GM04503 (cell line): Measurements from ENCODE around the gene NCKAP5.
A peak's percentile ranks its signal among the peaks of the same experiment; 100 is the strongest.
"Not testable (repeated sequence)": the region's sequence is repeated elsewhere in the genome, so short reads cannot be mapped to it uniquely, and the experiment has no call there.

Experiments used
- DNase-seq: peaks from one replicate; pipeline ENCODE4 v3.0.0-alpha.2; 2012; ENCODE audit warnings: low read depth

NCKAP5 gene

GRCh38 chr2:133497270-133497893 is 70.9 kb downstream of the NCKAP5 start:
- no peak for DNase-seq

GRCh38 chr2:133496501-133497269 is 71.6 kb downstream of the NCKAP5 start:
- no peak for DNase-seq

DNA sequence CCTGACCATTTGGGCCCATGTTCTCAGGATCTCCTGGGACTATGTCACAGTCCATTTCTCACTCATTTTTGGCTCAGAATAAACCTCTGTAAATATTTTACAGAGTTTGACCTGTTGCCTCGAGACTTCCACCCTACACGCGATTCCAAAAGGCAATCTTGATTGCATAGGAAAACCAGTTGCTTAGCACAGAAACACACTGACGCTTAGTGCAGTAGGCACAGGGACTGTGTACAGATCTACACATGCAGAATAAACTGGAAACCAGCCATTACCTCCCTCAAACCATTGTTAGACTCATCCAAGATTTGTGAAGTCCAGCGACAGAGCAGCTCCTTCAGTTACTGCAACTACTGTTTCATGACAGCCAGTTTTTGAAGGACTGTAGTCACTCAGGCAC is 73.0 kb downstream of the NCKAP5 start:
- DNase-seq = no peak

DNA sequence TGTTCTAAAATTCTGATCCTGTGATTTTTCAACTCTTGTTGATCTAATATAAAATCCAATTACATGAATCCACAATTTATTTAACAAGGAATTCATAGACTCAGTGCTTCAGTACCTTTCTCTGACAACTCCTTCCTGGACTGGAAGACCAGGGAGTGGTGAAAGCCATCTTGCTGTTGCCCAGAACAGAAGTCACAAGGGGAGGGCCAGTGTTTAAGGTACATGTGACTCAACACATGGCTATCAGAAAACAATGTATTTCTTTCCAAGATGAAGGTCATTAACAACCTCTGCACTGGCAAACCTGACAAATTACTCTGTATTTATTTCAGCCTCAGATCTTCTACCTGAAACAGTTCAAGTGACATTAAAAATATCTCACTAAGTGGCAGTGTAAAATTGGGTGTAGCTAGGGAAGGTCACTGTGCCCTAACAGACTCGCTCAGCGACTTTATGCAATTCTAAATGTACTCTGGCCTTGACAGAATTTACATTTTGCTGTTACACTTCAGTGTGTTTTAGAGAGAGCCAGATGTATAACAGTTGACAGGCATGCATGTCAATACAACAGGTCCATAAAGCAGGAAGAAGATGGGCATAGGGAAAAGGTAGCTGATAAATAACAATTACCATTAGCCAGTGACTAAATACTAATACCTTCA is 75.4 kb downstream of the NCKAP5 start:
- DNase-seq = no peak

- no peak for DNase-seq
These were observed 77.8 kb downstream of the NCKAP5 start for GRCh38 chr2:133490411-133490980.

DNA sequence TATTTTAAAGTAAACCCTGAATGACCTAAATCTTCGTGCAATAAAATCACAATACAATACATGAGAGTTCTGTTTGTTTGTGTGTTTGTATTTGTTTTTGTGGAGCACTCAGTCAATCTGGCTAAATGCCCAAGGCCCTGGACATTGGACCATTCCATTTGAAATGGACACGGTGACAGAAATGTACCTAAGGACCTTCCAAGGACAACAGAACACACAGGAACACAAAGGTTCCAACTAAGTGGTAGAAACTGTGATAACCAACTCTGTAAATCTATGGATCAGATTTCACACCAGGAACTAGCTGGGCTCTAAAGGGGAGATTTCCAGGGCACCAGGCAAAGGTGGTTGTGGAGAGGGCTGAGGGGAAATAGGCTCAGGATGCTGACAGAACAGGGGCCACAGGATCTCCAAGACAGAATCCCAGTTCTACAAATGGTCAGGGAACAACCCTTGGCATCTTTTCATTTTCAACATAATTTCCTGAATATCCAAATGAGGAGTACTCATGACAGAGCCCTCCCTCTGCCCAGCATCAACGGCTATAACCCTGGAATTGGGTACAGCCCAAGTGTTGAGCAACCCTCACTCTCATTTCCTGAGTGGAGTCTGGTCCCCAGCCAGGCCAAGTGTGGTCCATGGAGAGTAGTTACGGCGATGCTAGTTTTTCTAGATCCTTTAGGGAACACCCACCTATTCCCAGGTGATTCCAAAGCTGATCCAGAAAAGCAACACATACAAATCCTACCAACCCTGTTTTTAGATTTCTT is 78.4 kb downstream of the NCKAP5 start:
- DNase-seq = no peak

DNA sequence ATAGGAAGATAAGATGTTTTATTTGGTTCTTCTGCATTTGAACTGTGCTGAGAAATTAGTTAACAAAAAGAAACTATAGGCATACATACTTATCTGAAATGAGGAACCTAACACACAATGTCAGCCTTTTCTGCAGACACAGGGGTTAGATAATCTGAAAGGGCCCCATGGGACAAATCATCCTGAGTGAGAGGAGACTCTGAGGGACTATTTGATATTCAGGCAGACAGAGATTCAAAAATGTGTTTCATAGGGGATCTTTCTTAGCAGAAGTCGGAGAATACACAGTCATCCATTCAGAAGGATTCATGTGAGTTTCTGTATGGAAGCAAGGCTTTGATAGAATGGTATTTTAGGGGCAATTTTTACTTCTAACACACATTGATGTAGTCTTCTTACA is 79.1 kb downstream of the NCKAP5 start:
- DNase-seq = no peak

DNA sequence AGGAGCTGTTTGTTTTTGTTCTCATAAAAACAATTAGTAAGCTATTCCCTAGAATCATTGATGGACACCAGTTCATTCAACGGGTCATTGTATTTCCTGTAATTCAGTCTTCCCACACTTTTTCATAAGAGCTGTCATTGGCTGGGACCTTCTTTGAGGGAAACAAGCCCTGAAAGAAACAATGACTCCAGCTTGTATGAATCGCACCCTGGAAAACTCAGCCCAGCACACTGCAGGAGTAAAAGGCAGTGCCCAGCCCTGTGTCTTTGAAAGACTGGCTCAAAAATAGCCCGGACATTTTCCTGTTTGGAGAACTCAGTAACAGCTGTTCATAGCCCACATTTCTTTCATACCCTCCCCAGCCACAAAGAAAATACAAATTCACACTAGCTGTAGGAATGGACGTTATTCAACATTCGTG is 81.5 kb downstream of the NCKAP5 start:
- no peak for DNase-seq

DNA sequence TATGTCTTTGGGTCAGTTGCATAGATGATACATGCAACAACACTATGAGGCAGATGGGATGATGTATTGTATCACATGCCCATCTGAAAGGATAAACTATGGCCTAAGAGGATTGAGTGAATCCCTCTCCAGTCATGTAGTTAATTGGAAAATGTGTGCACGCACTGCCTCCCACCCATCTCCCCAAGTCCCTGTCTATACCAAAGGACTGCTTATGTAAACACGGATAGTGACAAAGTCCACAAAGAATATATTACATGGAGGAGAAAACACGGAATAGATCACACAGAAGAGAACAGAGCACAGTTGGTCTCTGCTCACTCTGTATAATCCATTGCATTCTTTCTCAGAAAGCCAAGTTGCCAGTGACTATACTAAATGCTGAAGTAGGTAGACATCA is 82.4 kb downstream of the NCKAP5 start:
- no peak for DNase-seq

DNA sequence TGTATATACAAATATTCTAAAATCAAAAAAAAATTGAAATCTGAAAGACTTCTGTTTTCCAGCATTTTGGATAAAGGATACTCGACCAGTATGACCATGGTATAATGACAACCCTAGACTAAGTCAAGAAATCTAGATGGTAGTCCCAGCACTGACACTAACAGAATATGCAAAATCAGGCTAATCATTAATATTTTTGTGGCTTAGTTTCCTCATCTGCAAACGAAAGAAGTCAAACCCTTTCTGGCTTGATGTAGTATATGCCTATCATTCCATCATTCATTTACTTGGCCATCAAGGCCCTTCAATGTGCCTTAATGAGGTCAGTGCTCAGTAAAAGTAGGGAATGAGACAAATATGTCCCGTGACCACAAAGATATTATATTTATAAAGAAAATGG is 83.5 kb downstream of the NCKAP5 start:
- DNase-seq = no peak

GRCh38 chr2:133484106-133484505 is 84.2 kb downstream of the NCKAP5 start:
- peak; percentile 72 for DNase-seq

DNA sequence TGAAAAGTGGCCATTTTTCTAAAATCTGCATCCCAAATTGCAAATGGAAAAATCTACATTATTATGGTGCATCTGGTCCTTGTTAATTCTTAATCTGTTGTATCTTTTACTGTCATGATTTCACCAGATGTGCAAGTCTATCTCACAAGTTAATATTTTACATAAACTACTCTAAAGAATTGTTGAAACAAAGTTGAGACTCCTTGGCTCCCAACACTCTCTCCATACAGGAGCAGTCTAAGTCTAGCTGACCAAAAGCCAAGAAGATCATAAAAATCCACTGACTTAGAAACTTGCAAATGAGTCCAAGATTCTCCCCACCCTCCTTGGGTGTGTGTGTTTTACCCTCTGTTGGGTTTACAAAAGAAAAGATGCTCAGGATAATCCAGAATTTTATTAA is 85.1 kb downstream of the NCKAP5 start:
- no peak for DNase-seq

GRCh38 chr2:133480707-133481429 is 87.4 kb downstream of the NCKAP5 start:
- no peak for DNase-seq

- no peak for DNase-seq
These were observed 90.7 kb downstream of the NCKAP5 start for GRCh38 chr2:133477616-133477990.

GRCh38 chr2:133476931-133477615 is 91.2 kb downstream of the NCKAP5 start:
- DNase-seq = no peak

GRCh38 chr2:133476286-133476685 is 92.0 kb downstream of the NCKAP5 start:
- DNase-seq = no peak

- DNase-seq = no peak
These were observed 92.7 kb downstream of the NCKAP5 start for GRCh38 chr2:133475610-133476009.

- not testable (repeated sequence) for DNase-seq
These were observed 97.8 kb downstream of the NCKAP5 start for GRCh38 chr2:133470446-133470845.

- no peak for DNase-seq
These were observed 105.5 kb downstream of the NCKAP5 start for GRCh38 chr2:133462811-133463210.

- no peak for DNase-seq
These were observed 106.8 kb downstream of the NCKAP5 start for GRCh38 chr2:133461484-133461883.

DNA sequence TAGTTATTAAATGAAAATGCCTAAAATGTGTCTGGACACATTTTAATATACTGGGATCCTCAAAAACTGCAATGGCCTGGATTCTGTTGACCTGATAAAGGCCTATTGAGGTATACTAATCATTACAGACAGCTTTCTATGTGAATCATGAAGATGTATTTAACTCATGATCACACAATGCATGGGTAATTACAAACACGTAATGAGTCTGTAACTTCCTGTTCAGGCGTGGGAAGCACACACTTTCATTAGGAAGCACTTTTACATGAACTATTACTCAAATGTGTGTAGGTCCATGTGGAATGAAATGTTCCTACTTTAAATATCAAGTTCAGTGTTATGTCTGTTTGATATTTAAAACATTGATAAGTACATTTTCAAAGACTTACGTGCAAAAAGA is 108.7 kb downstream of the NCKAP5 start:
- no peak for DNase-seq
